A204.1 (cell line): ENCODE measurements around the gene FBXO4.

Source experiments
- FAIRE-seq: peaks from 2 replicates; lab custom pipeline; 2012; peaks lifted over from hg19 to GRCh38; lab: Jason Lieb, UNC

Gene FBXO4

GRCh38 chr5:41983284-41983683 is 58.2 kb downstream of the FBXO4 start:
- no peak for FAIRE-seq

GRCh38 chr5:41985945-41986695 is 61.0 kb downstream of the FBXO4 start:
- FAIRE-seq = no peak
